TTC549 (cell line): ENCODE data around the gene SATB1.
"Not testable (repeated sequence)": the region's sequence is repeated elsewhere in the genome, so short reads cannot be mapped to it uniquely, and the experiment has no call there.

Source experiments
- FAIRE-seq: peaks from 2 replicates; lab custom pipeline; 2012; peaks lifted over from hg19 to GRCh38; lab: Jason Lieb, UNC

SATB1 gene

DNA sequence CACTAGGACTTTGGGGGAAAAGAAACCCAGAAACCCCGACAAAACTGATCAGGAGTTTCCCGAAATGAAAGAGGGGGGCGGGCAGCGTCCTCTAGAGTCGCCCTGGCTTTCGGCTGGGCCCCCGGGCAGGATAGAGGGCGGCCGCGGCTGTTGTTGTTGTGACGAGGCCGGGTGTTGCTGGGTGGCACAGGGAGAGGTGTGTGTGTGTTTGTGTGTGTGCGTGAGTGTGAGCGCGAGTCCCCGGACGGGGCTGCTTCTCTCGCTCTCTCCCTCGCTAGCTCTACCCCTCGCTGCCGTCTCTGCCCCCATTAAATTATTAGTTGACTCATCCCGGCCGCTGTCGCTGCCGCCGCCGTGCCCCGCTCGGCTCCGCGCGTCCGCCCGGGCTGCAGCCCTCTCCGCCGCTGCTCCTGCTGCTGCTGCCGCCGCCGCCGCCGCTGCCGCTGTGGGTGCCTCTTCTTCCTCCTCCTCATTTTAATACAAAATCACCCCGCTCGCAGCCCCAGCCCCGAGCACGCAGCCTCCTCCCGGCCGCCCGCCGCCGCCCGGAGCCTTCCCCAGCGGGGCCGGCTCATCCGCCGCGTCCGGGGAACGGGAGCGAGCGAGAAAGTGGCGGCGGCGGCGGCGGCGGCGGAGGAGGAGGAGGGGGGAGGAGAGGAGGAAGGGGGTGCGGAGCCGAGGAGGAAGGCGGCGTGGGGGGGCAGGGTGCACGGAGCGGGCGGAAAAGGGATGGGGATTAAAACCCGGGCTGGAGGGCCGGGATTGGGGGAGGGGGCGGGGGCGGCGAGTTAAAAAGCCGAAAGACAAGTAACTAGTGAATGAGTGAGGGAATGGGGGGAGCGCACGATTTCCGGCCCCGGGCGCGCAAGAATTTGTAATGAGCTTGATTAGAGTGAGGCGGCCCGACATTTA is at the start of gene SATB1:
TSS of gene SATB1 (minus strand) at position 611 of the 912 bp plus-strand sequence. CDS start 4,372 bp downstream, outside the sequence.
- no peak for FAIRE-seq

DNA sequence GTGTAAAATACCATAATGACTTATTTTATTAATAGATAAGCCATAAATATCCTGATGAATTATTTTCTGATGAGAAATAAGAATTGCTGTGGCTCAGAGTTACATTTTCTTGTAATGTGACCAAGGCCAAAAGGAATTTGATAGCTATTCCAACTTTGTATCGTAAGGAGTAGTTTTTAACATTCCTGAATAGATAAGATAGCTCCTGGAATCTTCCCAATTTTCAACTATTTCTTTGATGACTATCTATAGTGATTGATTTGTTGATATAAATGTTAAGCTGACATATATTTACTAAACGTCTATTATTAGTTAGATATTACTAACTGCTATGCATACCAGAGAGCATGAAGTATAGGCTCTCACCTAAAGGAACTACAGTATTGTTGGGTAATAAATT is 49.1 kb upstream of the SATB1 start:
- FAIRE-seq: no peak

DNA sequence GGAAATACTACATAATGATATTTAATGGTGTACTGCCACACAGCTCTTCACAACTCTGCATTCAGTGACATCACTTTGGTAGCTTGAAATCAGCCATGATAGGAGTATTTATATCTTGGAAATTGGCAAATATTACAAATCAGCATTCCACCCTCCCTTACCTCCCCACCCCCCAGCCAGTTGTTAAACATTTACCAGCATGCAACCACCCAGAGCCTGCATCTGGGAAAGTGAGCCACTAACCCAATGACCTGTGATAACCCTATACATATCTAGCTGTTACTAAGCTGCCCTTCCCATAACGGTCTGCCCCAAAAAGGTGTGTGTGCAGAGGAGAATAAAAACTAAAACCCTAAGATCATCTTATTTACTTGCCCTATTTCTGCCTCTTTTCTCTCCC is 44.6 kb upstream of the SATB1 start:
- no peak for FAIRE-seq

DNA sequence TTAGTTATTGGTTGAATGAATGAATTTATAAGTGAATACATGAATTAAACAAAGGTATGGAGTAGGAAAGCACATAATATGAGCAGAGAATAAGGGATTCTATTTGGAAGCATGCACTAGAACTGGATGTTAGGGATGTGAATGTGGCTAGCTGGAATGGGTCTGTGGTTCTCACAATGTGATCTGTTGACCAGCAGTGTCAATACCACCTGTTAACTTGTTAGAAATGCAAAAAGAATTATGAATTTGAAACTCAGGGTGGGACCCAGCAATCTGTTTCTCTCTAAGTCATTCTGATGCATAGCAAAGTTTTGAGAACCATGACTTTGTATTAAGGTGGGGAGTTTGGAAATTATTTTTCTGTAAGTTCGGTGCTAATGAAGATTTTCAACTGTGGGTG is 41.0 kb upstream of the SATB1 start:
- no peak for FAIRE-seq

DNA sequence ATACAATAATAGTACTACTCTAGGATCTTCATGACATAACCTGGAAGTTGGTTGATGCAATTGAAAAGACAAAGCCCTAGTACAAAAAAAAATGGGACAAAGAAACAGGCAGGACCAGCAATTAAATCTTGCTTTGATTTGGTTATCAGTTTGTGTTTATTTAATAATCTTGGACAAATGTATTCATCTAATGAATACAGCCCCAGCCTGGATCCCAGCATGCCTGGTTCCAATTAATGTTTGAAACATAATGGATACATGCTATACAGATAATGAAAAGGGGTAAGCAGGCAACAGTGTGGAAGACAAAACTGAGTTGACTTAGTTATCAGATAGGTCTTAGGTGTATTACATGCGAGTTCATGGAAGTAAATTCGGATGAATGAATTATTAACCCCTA is 29.6 kb upstream of the SATB1 start:
- FAIRE-seq: no peak

DNA sequence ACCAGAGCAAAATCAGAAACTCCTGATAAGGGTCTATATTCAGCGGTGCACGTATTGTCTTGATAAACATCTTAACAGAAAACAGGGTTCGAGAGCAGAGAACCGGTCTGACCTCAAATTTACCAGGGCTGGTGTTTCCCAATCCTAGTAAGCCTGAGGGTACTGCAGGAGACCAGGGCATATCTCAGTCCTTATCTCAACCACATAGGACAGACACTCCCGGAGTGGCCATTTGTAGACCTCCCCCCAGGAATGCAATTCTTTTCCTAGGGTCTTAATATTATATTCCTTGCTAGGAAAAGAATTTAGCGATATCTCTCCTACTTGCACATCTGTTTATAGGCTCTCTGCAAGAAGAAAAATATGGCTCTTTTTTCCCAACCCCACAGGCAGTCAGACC is 24.5 kb upstream of the SATB1 start:
- not testable (repeated sequence) for FAIRE-seq

DNA sequence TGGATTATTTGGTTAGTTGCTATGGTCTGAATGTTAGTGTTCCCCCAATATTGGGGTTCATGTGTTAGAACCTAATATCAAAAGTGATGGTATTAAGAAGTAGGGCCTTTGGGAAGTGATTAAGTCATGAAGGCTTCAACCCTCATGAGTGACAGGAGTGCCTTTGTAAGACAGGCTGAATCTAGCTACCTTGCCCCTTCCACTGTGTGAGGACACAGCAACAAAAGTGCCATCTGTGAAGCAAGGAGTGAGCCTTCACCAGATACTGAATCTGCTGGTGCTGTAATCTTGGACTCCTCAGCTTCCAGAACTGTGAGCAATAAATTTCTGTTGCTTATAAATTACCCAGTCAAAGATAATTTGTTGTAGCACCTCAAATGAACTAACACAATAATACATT is 22.6 kb upstream of the SATB1 start:
- no peak for FAIRE-seq

DNA sequence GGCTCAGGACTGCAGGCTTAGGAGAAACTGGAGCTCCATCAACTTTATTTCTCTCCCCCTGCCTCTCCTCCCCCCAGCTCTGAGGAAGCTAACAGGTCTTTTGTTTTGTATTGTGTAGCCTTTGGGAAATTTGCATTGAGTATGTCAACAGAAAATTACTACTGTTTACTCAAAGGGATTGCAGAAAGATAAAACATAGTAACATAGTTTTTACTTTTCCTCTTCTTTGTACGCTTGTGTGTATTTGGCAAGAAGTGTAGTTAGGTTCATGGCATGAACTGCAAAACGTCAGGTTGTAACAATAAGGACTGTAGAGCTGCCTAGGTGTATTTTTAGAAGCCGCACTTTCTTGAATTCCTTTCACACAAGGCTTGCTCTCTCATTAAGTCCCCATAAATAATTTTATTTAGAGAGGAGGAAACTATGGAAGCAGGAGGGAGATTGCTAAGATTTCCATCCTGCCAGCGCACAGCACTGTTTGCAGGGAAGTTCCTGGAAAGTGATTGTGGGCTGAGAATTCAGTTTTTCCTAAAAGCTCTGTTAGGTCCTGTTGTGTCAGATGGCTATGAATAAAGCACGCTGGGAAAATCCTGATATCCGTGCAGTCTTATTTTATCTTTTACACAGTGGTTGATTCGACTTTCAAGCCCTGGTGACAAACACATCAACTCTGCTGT is 21.1 kb upstream of the SATB1 start:
- no peak for FAIRE-seq

DNA sequence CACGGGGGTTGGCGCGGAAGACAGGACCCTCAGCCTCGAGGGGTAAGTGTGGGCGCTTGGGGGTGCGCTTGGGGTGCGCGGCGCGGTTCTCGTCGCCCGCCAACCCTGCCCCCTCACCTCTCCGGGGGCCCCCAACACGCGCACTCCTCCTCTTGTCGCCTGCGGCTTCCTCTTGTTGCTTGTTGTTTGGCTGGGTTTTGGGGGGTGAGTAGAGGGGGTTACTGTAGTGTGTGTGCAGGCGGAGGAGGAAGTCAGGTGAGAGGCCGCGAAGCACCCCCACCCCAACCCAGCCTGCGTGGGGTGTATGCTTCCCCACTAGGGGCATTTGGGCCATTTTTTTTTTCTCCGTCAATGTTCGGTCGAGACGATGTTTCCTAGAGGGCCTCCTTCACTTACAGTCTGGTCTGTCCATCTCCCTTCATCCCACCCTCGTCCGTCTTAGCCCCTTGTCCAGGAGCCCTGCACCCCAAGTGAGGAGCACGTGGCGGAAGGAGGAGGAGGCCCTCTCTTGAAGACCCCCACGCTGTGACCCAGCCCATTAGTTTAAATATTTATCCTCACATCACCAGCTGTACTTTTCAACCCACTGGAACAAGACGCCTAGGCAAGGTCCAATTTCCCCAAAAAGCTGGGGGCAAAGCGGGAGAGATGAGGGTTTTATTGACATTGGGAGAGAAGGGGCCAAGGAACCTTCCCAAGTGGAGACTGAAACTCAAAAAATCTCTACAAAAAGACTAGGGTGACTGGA is 20.4 kb upstream of the SATB1 start:
- no peak for FAIRE-seq

DNA sequence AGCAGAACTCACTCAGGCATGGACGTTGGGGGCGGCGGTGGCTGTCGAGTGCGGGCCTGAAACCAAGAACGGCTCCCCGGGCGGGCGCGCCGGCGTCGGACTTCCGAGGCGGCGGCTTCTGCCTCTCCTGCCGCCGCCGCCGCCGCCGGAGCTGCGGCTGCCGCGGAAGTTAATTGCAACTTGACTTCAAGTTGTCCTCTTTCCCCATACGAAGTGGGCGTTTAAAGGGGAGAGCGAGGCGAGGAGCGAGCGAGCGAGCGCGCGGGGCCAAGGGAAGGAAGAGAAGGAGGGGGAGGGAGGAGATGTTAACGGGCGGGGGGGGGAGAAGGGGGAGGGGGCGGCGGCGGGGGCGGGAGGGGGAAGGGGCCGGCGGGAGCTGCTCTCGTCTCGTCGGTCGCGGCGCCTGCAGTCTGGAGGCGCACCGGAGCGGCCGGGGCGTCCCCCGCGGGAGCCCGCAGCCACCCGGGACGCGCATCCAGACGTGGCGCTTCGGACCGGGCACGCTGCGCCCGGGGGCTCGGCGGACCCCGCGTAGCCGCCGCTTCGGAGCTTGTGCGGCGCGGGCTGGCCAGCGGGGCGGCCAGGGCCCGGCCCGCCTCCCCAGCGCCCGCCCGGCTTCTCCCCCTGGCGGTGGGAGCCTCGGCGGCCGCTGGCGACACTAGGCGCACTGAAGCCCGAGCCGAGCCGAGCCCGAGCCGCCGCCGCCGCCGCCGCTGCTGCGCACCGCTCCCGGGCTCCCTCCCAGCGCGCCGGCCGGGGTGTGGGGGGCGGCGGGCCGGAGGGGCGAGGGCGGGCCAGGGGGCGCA is 19.7 kb upstream of the SATB1 start:
- FAIRE-seq: no peak

DNA sequence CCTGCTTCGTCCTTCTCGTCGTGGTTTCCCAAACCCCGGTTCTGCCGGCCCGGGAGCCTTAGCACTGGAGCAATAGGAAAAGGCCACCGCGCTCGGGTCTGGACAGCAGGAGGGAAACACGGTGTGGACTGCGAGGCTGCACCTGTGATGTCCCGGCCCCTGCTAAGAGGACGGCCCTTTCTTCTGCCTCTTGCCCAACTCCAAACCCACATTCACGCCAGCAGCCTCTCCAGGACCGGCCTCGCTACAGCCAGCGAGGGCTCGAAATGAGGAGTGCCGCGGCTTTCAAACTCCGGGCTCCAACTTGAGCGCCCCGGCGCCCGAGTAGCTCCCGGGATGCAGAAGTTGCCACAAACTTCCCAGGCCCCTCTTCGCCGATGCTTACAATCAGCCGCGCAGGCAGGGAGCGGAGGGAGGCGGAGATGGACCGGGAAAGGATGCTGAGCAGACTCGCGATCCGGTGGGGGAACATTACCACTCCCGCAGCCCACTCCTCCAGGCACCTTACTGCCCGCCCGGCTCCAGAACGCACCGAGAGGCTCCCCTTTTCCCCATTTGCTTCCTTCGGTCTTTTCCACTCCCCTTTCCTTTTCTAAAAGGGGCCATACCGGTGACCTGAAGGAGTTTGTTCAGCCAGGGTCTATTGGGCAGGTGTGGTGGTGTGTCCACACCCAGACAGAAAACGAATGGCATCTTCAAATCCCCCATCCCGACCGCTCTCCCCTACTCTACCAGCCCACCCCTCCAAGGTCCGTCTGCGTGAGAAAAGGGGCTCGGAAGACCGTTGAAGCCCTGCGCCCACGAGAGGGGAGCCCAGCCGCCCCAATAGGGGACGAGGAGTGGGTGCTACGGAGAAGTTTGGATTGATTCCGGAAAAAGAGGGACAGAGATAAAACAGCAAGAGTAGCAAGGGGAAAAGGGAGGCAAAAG is 18.8 kb upstream of the SATB1 start:
- no peak for FAIRE-seq

DNA sequence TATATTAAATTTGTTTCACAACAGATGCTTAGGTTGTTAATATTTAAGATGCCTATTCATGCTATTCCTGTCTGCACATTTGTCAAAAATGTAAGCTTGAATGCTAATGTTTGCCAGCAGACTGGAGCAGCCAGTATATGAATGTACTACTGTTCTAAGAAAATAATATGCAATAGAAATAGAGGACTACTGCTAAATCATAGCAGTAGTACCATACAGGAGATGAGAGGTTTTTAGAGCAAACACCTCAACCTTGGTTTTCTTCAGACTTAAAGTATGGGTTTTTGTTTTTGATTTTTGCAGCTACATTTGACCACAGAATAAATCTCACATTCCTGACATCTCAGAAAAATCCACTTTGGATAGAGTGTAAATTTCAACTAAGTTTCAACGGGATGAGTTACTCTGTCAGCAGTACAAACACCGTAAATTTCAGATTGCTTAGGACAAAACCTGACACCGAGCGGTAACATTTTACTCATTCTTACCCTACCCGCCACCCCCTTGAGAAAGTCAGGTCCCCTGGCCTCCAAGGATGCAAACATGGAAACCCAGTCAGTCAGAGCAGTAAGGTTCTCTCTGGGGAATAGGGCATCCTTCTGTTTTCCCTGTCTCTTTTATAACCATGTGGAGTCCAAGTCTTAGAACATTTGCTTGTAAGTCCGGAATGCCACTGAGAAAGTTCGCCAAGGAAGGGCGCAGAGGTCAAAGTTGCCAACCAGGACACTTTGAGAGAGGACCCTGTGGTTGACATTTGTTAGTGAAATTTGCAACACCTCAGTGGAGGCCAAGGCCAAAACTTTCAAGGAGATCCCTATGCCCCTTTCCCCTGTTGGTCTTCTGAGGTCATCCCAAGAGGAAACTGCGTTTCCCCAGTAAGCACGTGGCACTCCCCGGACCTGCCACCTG is 17.9 kb upstream of the SATB1 start:
- no peak for FAIRE-seq

DNA sequence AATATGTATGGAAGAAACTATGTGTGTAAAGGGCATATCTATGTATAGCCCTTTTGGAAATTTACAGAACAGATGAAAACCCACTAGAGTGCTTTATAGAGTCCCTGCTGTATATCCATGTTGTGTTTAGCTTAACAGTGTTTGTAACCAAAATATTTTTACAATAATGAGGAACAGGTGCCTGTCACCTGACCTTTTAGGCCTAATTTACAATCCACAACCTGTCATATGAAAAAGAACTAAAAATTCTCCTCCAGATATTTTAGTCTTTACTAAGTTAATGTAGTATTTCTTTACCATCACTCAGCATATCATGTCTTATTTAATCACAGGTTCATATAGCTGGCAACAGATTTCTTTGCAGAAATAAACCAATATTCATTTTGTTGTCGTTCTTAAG is 16.4 kb upstream of the SATB1 start:
- no peak for FAIRE-seq

DNA sequence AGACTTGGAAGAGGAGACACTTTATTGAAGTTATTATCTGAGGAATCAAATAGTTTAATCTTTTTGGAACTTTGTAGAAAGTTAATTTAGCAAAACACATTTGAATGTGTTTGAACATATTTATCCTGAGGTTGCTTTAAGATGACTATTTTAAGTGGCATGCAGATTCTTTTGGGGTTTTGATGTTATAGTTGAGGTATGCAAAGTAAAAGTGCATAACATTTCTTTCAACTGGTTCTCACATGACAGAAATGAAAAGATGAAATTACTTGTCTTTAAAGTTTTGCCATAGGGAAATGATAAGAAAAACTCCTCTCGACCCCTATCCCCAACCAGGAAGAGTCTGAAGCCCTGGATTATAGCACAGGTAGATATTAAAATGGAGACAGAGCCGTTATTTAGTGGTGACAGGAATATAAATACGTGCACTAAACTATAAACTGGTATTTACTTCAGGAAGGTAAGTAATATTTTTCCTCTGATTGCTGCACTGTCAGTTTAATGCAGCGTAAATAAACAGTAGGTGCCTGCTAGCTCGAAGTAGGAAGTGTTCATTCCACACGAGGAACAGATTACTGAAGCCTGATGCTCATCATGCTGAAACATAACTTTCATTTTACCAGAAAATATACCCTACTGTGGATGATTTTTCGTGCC is 15.1 kb upstream of the SATB1 start:
- no peak for FAIRE-seq

DNA sequence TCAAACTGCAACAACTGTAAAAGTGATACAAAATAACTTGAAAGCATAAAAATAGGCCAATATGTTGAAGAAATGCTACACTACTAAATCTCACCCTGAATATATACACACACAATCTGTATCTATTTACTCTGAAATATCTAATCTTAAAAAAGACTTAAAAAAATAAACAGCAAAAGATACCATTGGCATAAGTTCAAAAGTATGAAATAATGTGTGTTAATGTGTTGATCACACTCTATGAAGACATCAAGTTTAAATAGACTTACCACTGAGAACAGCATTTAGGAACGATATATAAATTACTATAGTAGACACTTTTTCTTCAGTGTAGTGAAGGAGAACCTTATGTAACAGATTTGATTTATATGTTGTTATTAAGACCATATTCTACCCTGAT is 14.1 kb upstream of the SATB1 start:
- no peak for FAIRE-seq

DNA sequence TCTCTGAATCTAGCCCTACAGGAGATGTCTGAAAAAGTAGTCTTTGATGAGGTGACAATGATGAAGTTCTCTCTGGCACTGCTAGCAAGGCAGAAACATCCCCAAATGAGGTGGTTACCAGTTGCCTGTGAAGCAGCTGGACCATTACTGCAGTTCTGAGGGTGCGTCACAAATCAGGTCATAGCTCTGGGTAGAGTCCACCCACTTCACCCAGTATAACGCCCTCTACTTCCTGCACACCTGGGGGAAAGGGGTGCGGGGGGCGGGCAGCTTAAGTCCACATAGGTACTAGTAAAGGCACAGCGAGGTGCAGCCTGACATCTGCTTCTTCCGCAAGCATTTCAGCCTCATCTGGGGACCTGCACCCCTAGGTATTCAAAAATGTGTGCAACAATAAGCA is 13.4 kb upstream of the SATB1 start:
- no peak for FAIRE-seq

DNA sequence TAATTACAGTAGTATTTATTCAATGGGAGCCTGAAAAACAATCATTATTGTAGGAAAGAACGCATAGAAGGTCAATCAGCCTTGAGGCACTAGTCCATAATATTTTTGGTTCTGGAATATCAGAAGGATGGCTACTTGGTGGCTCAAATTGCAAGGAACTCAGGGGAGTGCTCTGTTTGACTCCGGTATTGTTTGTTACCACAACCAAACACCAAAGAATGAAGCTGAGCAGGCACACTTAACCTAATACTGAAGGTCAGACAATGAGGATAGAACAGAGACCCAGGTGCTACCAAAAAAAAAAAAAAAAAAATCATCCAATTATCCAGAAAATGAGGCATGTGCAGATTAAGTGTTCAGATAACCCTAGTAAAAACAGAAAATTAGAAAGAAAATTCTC is 11.1 kb upstream of the SATB1 start:
- FAIRE-seq: no peak

DNA sequence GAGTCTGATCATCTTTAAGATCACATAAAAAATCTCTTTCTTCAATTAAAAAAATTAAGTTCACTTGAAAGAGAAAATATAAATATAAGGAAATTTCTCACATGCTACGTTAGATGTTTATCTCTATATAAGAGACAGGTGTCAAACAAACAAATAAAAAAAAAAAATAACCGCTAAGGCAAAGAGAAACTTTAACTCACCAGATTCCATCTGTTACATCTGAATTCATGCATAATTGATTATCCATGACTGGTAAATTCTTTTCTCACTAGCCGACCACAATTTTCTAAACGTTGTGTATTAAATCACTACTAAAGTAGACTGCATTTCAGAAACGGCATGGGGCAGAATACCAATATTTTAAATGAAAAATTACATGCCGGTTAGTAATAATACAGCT is 9.6 kb upstream of the SATB1 start:
- FAIRE-seq: no peak

DNA sequence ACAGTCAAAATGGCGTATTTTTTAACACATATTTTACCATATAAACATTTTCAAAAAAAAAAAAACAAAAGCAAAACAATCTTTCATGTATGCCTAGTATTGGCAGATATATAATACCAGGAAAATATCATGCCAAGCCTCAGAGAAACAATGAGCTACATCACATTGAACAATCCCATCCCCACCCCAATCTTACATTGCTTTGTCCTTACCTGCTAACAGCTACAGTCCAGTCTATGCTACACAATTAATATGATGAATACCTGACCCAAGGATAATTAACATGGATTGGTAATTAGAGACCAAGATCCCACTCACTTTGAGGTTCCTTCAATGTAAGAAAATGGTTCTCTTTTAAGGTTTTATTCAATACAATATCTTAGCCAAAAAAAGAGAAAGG is 7.6 kb upstream of the SATB1 start:
- FAIRE-seq: no peak
